Loucy (cell line): ENCODE data around the gene FMN1.

Source experiments
- H2AFZ ChIP-seq: fragments of 200-600 bp; sonication (generic); 2 replicates; pipeline ENCODE4 v1.6.0; 2016; ENCODE audit warnings: antibody characterized with exemption, mild to moderate bottlenecking, low read length, moderate library complexity
- H3F3A ChIP-seq: fragments of 200-600 bp; 2 replicates; pipeline ENCODE4 v1.6.0; 2016; ENCODE audit warnings: antibody characterized with exemption, low read depth, mild to moderate bottlenecking
- H3K27me3 ChIP-seq: fragments of 200-600 bp; sonication (generic); 2 replicates; pipeline ENCODE4 v1.6.1; 2014; ENCODE audit warnings: low read length, mild to moderate bottlenecking; ENCODE audit not compliant: insufficient read depth, poor library complexity, severe bottlenecking
- H3K36me3 ChIP-seq: fragments of 200-600 bp; sonication (generic); 2 replicates; pipeline ENCODE4 v1.6.1; 2016; ENCODE audit warnings: low read length; ENCODE audit not compliant: insufficient read depth
- H3K4me1 ChIP-seq: fragments of 200-600 bp; sonication (generic); 2 replicates; pipeline ENCODE4 v1.5.1; 2014; ENCODE audit warnings: low read length, mild to moderate bottlenecking; ENCODE audit not compliant: insufficient read depth, poor library complexity, severe bottlenecking
- H3K4me2 ChIP-seq: fragments of 200-600 bp; sonication (generic); 2 replicates; pipeline ENCODE4 v1.6.0; 2014; ENCODE audit warnings: antibody characterized with exemption, low read length, low read depth, mild to moderate bottlenecking; ENCODE audit not compliant: poor library complexity, severe bottlenecking
- H3K4me3 ChIP-seq: fragments of 200-600 bp; sonication (generic); 2 replicates; pipeline ENCODE4 v1.5.1; 2014; ENCODE audit warnings: low read length, mild to moderate bottlenecking, mixed read lengths; ENCODE audit not compliant: poor library complexity, severe bottlenecking
- H3K79me2 ChIP-seq: fragments of 200-600 bp; sonication (generic); 2 replicates; pipeline ENCODE4 v1.6.1; 2014; ENCODE audit warnings: low read length; ENCODE audit not compliant: insufficient read depth
- H3K9ac ChIP-seq: fragments of 200-600 bp; sonication (generic); 2 replicates; pipeline ENCODE4 v1.6.0; 2014; ENCODE audit warnings: mild to moderate bottlenecking, low read depth, low read length, moderate library complexity; ENCODE audit not compliant: poor library complexity, severe bottlenecking
- H3K9me2 ChIP-seq: fragments of 200-600 bp; sonication (generic); replicated peaks from 2 replicates; pipeline ENCODE4 v1.6.1; 2016; ENCODE audit warnings: low read depth, low read length, mixed read lengths
- H3K9me3 ChIP-seq: fragments of 200-600 bp; sonication (generic); 2 replicates; pipeline ENCODE4 v1.6.1; 2014; ENCODE audit warnings: mild to moderate bottlenecking, antibody characterized with exemption, low read length, low read depth; ENCODE audit not compliant: insufficient read depth
- H4K20me1 ChIP-seq: fragments of 200-600 bp; sonication (generic); 2 replicates; pipeline ENCODE4 v1.6.0; 2014; ENCODE audit warnings: antibody characterized with exemption, low read length, mild to moderate bottlenecking; ENCODE audit not compliant: insufficient read depth, poor library complexity, severe bottlenecking
- EZH2phosphoT487 ChIP-seq: fragments of 200-600 bp; IDR thresholded peaks from 2 replicates; pipeline ENCODE4 v1.6.1; 2018; ENCODE audit warnings: antibody characterized with exemption, mild to moderate bottlenecking, moderate library complexity, borderline replicate concordance
- TF ChIP-seq, protein P1 (sequence below): fragments of 200-600 bp; sonication (generic); conservative IDR thresholded peaks from 2 replicates; pipeline ENCODE4 v1.5.1; 2014; ENCODE audit warnings: mild to moderate bottlenecking, antibody characterized with exemption, low read length

FMN1 gene

DNA sequence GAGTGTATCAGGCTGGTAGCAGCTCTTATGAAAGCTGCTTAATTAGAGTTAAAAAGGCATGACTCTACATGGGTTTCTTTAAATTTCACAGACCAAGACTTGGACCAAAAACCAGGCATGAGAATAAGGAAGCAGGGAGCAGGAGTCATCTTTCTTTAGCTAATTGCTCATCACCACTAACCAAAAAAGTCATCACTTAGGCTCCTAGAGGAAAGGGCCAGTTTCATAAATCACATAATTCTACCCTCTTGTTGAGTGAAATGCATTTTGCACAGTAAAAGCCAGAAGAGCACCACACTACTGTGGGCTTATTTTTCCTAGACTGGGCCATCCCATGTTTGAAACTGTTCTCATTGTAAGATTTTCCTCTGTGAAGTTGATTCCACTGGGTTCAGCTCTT is 301.1 kb downstream of the FMN1 start:
- peaks cover 3% of the 10 kb centered on the region; the same call in 1 of the 2 replicates for H3K36me3 ChIP-seq
- H3F3A ChIP-seq: no peaks in the 10 kb centered on the region
- H3K9me3 ChIP-seq: no peaks in the 10 kb centered on the region
- H3K79me2 ChIP-seq: no peaks in the 10 kb centered on the region
- H3K27me3 ChIP-seq: no peaks in the 10 kb centered on the region
- no peak overlapping the region for H3K4me3 ChIP-seq
- TF ChIP-seq EZH2phosphoT487: no peak
- TF ChIP-seq, protein P1, sequence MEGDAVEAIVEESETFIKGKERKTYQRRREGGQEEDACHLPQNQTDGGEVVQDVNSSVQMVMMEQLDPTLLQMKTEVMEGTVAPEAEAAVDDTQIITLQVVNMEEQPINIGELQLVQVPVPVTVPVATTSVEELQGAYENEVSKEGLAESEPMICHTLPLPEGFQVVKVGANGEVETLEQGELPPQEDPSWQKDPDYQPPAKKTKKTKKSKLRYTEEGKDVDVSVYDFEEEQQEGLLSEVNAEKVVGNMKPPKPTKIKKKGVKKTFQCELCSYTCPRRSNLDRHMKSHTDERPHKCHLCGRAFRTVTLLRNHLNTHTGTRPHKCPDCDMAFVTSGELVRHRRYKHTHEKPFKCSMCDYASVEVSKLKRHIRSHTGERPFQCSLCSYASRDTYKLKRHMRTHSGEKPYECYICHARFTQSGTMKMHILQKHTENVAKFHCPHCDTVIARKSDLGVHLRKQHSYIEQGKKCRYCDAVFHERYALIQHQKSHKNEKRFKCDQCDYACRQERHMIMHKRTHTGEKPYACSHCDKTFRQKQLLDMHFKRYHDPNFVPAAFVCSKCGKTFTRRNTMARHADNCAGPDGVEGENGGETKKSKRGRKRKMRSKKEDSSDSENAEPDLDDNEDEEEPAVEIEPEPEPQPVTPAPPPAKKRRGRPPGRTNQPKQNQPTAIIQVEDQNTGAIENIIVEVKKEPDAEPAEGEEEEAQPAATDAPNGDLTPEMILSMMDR: no peak
- H3K4me2 ChIP-seq: no peak overlapping the region
- no peaks in the 10 kb centered on the region for H4K20me1 ChIP-seq
- no peaks in the 10 kb centered on the region for H3K9me2 ChIP-seq
- no peak overlapping the region for H3K9ac ChIP-seq
- no peak overlapping the region for H2AFZ ChIP-seq
- H3K4me1 ChIP-seq: no peaks in the 10 kb centered on the region

DNA sequence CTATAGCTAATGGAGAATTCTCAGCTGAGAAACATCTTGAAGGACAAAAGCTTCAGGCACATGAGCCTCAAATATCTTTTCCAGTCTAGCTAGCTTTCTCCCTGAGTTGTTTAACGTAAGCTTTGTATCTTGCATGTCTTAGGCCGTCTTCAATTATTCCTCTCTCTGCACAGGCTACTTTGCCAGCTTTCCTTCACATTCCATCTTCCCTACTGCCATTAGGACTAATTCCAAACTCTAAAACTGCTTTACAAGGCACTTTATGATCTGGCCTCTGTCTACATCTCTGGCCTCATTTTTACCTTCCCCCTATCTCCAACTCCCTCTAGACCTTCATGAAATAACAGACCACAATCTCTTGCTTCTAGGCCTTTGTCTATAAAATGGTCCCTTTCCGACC is 305.3 kb downstream of the FMN1 start:
- no peaks in the 10 kb centered on the region for H3K9me3 ChIP-seq
- H3K4me1 ChIP-seq: no peaks in the 10 kb centered on the region
- no peaks in the 10 kb centered on the region for H4K20me1 ChIP-seq
- no peaks in the 10 kb centered on the region for H3F3A ChIP-seq
- no peak overlapping the region for H3K4me2 ChIP-seq
- no peak overlapping the region for H3K9ac ChIP-seq
- no peak overlapping the region for H2AFZ ChIP-seq
- TF ChIP-seq EZH2phosphoT487: no peak
- TF ChIP-seq, protein P1: no peak
- no peaks in the 10 kb centered on the region for H3K36me3 ChIP-seq
- no peaks in the 10 kb centered on the region for H3K9me2 ChIP-seq
- no peak overlapping the region for H3K4me3 ChIP-seq
- no peaks in the 10 kb centered on the region for H3K79me2 ChIP-seq
- no peaks in the 10 kb centered on the region for H3K27me3 ChIP-seq

DNA sequence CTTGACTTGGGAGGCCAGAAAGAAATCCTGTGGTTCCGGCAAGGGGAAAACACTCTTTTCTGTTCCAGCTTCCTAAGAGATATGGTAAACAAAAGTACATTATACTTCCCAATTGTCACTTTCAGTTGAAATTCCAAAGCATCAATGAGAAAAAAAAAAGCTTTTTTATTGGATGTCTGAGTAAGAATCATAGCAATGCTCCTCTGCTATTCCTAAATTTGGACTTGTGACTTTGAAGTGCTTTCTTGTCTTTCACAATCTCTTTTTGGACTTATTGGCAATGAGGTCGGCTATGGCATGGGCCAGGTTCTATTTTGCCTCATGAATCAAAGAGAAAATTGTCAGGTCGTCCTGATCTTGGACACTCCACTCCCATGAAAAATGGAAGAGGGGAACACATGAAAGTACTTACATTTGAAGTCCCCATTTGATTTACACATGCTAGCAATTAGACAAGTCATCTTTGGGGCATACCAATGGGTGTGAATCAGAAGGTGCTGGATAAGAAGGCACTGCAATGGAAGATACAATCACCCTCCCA is 306.2 kb downstream of the FMN1 start:
- Histone ChIP-seq H3K4me2 (no peak overlapping the region), H3K4me3 (no peak overlapping the region), H3K9me3 (no peaks in the 10 kb centered on the region), H3K27me3 (no peaks in the 10 kb centered on the region), H3K79me2 (no peaks in the 10 kb centered on the region), H3K36me3 (no peaks in the 10 kb centered on the region), H3K9ac (no peak overlapping the region), H3F3A (no peaks in the 10 kb centered on the region), H3K4me1 (no peaks in the 10 kb centered on the region), H2AFZ (no peak overlapping the region), H3K9me2 (no peaks in the 10 kb centered on the region), H4K20me1 (no peaks in the 10 kb centered on the region)
- TF ChIP-seq, protein P1: no peak
